Camera-type eye (tissue), 1 donor: Measurements from ENCODE around the gene CYP19A1. TPM values are rescaled to one million over a fixed set of nuclear protein-coding genes. Genes with fewer than 3 reads are reported as not detected.

Experiments used
- total RNA-seq: library from RNA; depleted of rRNA; stranded (reverse); fragments of >200 nt; gene quantifications from one replicate; pipeline ENCODE4 v1.2.3, GENCODE V29; 2014

CYP19A1 gene
- total RNA-seq: 0.33 TPM

DNA sequence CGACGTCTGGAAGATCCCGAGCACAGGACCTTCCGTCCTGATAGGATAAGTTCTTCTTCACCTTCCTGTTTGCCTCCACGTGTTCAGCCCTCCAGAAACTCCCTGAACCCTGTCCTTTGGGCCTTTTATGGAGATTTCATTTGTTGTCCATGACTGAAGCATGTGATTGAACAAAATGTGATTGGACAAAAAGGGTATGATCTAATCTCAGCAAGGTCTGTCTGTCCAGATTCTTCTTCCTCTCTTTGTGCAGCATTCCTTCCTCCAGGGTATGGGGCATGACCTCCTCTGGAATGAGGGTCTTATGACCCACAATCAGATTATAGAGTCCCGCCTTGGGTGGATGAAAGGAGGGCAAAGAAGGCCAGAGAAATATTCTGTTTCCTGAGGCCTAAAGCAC is at the start of gene CYP19A1:
TSS of gene CYP19A1 (minus strand) at position 101 of the 400 bp plus-strand sequence. CDS start 95,684 bp downstream, outside the sequence.

DNA sequence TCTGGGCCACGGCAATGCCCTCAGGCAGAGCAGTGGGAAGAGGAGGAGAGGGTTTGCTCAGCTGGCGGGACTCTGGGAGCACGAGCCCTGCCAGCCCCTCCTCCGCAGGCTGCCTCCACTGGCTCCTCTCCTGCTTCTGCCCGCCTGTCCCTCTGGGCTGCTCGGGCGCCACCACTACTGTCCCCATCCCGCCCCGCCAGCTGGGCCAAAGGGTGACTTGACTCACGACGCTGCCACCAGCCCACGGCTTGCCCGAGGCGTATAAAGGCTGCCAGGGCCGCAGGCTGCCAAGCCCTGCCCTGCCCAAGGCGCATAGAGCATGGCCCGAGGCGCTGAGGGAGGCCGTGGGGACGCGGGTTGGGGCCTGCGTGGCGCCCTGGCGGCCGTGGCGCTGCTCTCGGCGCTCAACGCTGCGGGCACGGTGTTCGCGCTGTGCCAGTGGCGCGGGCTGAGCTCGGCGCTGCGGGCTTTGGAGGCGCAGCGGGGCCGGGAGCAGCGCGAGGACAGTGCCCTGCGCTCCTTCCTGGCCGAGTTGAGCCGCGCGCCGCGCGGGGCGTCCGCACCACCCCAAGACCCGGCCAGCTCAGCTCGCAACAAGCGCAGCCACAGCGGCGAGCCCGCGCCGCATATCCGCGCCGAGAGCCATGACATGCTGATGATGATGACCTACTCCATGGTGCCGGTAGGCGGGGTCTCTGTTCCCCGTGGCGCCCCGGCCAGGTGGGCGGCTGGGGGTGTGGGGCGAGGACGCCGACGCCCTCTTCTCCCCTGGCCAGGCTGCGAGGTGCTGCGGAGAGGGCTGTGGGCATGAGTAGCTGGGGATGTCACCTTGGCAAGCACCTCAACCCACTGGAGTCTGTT is 3.2 kb upstream of the CYP19A1 start, which contains the start of gene GLDN:
TSS of gene GLDN (plus strand) at position 290 of the 861 bp plus-strand sequence. CDS start at position 320, 30 bp downstream.

Other genes with a start within 250 kb of the CYP19A1 start
- gene TNFAIP8L3, start 243.7 kb downstream of the CYP19A1 start, total RNA-seq: 1.4 TPM
- 5.1 TPM for gene GLDN, start 3.1 kb upstream of the CYP19A1 start, total RNA-seq